Measurements from ENCODE around the gene TNIK. TPM values are rescaled to one million over a fixed set of nuclear protein-coding genes. Genes with fewer than 3 reads are reported as not detected.
A peak's percentile ranks its signal among the peaks of the same experiment; 100 is the strongest.

The TNIK gene
- polyA plus RNA-seq, 1 of the 3 experiments (the other 2 are of a cell fraction): 19.4 TPM

GRCh38 chr3:171464462-171464861 is 4.3 kb upstream of the TNIK start:
- Histone ChIP-seq H3F3A (replicated peaks; ENCODE audit: insufficient read depth) (no peaks in the 10 kb centered on the region), H3K4me3 (ENCODE audit: low read depth in 2 of 2, low read length in 1 of 2) (no peak overlapping the region), H3K9me3 (no peaks in the 10 kb centered on the region), H3K27me3 (ENCODE audit: insufficient read depth) (no peaks in the 10 kb centered on the region), H3K27ac (ENCODE audit: low read depth in 2 of 2, low read length in 1 of 2) (no peak overlapping the region), H3K36me3 (replicated peaks in 1 of 2; ENCODE audit: control insufficient read depth in 1 of 2, insufficient read depth in 2 of 2, low read length in 1 of 2) (no peaks in the 10 kb centered on the region), H2AFZ (ENCODE audit: low read depth) (no peak overlapping the region), H3K9me2 (no peaks in the 10 kb centered on the region), H3K4me1 (ENCODE audit: control insufficient read depth in 1 of 2, insufficient read depth in 2 of 2, low read depth in 1 of 2, low read length in 1 of 2) (peaks cover 0 to 3% of the 10 kb centered on the region in 2 experiments; a peak in 1 of 4 replicates), H3K79me2 (ENCODE audit: insufficient read depth) (peaks cover 17% of the 10 kb centered on the region), H3K9ac (no peak overlapping the region), H3K4me2 (no peak overlapping the region), H4K20me1 (ENCODE audit: insufficient read depth) (no peaks in the 10 kb centered on the region)
- ChIA-PET POLR2A (no interaction called here), CTCF (no interaction called here)
- 93% methylated on average over 3 of the region's 3 CpGs for WGBS (ENCODE audit: low lambda C conversion rate)
- TF ChIP-seq EP300 (IDR thresholded peaks at IDR 0.05; ENCODE audit: borderline replicate concordance in 1 of 2, low read depth in 1 of 2, low read length in 1 of 2): no peak
- DNase-seq: no peak

DNA sequence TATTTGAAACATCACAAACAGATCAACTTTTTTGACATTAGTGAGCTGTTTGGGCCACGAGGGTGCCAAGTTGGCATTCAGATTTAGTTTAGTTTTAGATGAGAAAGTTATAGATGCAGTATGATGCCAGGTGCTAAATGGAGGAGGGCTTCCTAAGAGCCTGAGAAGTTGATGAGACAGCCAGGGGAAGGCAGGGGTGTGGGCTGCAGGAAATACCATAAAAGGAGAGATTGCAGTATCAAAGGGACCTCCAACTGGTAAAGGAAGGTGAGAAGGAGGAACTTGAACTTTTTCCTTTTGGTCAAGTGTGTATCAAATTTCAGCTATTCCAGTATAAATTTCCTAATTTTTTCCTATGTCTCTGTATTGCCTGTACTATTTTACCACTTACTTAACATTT is 2.0 kb upstream of the TNIK start:
- H3K36me3 ChIP-seq (replicated peaks in 1 of 2; ENCODE audit: control insufficient read depth in 1 of 2, insufficient read depth in 2 of 2, low read length in 1 of 2): no peaks in the 10 kb centered on the region
- H3K79me2 ChIP-seq (ENCODE audit: insufficient read depth): peaks cover 39% of the 10 kb centered on the region
- no peaks in the 10 kb centered on the region for H3K9me3 ChIP-seq
- H3K27ac ChIP-seq (ENCODE audit: low read depth in 2 of 2, low read length in 1 of 2): no peak overlapping the region; a peak in 1 of 4 replicates
- peak overlapping the region; percentile 82 for H3K4me2 ChIP-seq
- H4K20me1 ChIP-seq (ENCODE audit: insufficient read depth): no peaks in the 10 kb centered on the region
- 59% methylated on average over 1 of the region's 1 CpG for whole genome bisulfite sequencing (ENCODE audit: low lambda C conversion rate)
- no peak for DNase-seq
- no peak overlapping the region for H3K9ac ChIP-seq
- H3K4me1 ChIP-seq (ENCODE audit: control insufficient read depth in 1 of 2, insufficient read depth in 2 of 2, low read depth in 1 of 2, low read length in 1 of 2): peaks cover 0 to 5% of the 10 kb centered on the region in 2 experiments; a peak in 1 of 4 replicates
- ChIA-PET POLR2A (no interaction called here), CTCF (interaction anchor here (0.7 to 1.6 kb wide), 3 partner anchors 95 to 311 kb away, joined by 3 read pairs; no protein-coding TSS in a partner anchor)
- H3K9me2 ChIP-seq: no peaks in the 10 kb centered on the region
- peak overlapping the region in 1 of 2 experiments; percentile 93; a peak in 2 of 4 replicates for H3K4me3 ChIP-seq (ENCODE audit: low read depth in 2 of 2, low read length in 1 of 2)
- H2AFZ ChIP-seq (ENCODE audit: low read depth): no peak overlapping the region
- no peaks in the 10 kb centered on the region for H3F3A ChIP-seq (replicated peaks; ENCODE audit: insufficient read depth)
- TF ChIP-seq CHD2 (IDR thresholded peaks at IDR 0.05; ENCODE audit: low read length, partially characterized antibody): no peak
- no peak for TF ChIP-seq RCOR1 (IDR thresholded peaks at IDR 0.05; ENCODE audit: low read length)
- no peak for TF ChIP-seq ELF1 (IDR thresholded peaks at IDR 0.05)
- TF ChIP-seq, protein P1, sequence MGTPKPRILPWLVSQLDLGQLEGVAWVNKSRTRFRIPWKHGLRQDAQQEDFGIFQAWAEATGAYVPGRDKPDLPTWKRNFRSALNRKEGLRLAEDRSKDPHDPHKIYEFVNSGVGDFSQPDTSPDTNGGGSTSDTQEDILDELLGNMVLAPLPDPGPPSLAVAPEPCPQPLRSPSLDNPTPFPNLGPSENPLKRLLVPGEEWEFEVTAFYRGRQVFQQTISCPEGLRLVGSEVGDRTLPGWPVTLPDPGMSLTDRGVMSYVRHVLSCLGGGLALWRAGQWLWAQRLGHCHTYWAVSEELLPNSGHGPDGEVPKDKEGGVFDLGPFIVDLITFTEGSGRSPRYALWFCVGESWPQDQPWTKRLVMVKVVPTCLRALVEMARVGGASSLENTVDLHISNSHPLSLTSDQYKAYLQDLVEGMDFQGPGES (IDR thresholded peaks at IDR 0.05; ENCODE audit: low read depth, low read length): no peak
- TF ChIP-seq GABPA (IDR thresholded peaks at IDR 0.05; ENCODE audit: low read depth): no peak
- TF ChIP-seq, protein P2, sequence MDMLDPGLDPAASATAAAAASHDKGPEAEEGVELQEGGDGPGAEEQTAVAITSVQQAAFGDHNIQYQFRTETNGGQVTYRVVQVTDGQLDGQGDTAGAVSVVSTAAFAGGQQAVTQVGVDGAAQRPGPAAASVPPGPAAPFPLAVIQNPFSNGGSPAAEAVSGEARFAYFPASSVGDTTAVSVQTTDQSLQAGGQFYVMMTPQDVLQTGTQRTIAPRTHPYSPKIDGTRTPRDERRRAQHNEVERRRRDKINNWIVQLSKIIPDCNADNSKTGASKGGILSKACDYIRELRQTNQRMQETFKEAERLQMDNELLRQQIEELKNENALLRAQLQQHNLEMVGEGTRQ (IDR thresholded peaks at IDR 0.05; ENCODE audit: borderline replicate concordance, low read depth, low read length): no peak
- TF ChIP-seq USF1 (IDR thresholded peaks at IDR 0.05; ENCODE audit: borderline replicate concordance, low read depth): no peak
- no peak for TF ChIP-seq FOXJ3 (CRISPR knock-in tag; IDR thresholded peaks at IDR 0.05)
- TF ChIP-seq EZH2phosphoT487 (IDR thresholded peaks at IDR 0.05; ENCODE audit: borderline replicate concordance, low read depth): no peak
- no peak for TF ChIP-seq NFIC (IDR thresholded peaks at IDR 0.05; ENCODE audit: borderline replicate concordance)
- no peak for TF ChIP-seq TAF1 (IDR thresholded peaks at IDR 0.05; ENCODE audit: borderline replicate concordance, low read depth, low read length)
- TF ChIP-seq TEAD4 (IDR thresholded peaks at IDR 0.05; ENCODE audit: borderline replicate concordance, insufficient read depth): no peak
- TF ChIP-seq, protein P3, sequence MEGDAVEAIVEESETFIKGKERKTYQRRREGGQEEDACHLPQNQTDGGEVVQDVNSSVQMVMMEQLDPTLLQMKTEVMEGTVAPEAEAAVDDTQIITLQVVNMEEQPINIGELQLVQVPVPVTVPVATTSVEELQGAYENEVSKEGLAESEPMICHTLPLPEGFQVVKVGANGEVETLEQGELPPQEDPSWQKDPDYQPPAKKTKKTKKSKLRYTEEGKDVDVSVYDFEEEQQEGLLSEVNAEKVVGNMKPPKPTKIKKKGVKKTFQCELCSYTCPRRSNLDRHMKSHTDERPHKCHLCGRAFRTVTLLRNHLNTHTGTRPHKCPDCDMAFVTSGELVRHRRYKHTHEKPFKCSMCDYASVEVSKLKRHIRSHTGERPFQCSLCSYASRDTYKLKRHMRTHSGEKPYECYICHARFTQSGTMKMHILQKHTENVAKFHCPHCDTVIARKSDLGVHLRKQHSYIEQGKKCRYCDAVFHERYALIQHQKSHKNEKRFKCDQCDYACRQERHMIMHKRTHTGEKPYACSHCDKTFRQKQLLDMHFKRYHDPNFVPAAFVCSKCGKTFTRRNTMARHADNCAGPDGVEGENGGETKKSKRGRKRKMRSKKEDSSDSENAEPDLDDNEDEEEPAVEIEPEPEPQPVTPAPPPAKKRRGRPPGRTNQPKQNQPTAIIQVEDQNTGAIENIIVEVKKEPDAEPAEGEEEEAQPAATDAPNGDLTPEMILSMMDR (IDR thresholded peaks at IDR 0.05): no peak
- TF ChIP-seq POLR2AphosphoS5 (IDR thresholded peaks at IDR 0.05; ENCODE audit: low read depth, low read length): no peak
- TF ChIP-seq FOSL2 (IDR thresholded peaks at IDR 0.05; ENCODE audit: borderline replicate concordance, low read depth): no peak
- TF ChIP-seq MXI1 (IDR thresholded peaks at IDR 0.05; ENCODE audit: low read depth, low read length): no peak
- H3K27me3 ChIP-seq (ENCODE audit: insufficient read depth): no peaks in the 10 kb centered on the region
